Loucy (cell line): ENCODE results near the gene RAD51B.

Experiments
- CTCF ChIP-seq: fragments of 200-600 bp; sonication (generic); conservative IDR thresholded peaks from 2 replicates; pipeline ENCODE4 v1.5.1; 2014; ENCODE audit warnings: mild to moderate bottlenecking, antibody characterized with exemption, low read length
- EZH2phosphoT487 ChIP-seq: fragments of 200-600 bp; IDR thresholded peaks from 2 replicates; pipeline ENCODE4 v1.6.1; 2018; ENCODE audit warnings: antibody characterized with exemption, mild to moderate bottlenecking, moderate library complexity, borderline replicate concordance

- TF ChIP-seq CTCF (no peak), EZH2phosphoT487 (no peak)
Measured at GRCh38 chr14:68735856-68736255, 916.3 kb downstream of the RAD51B start.
